Right kidney (tissue), 9 donors: ENCODE data around the gene MCTS1.
A peak's percentile ranks its signal among the peaks of the same experiment; 100 is the strongest.
"Not testable (repeated sequence)": the region's sequence is repeated elsewhere in the genome, so short reads cannot be mapped to it uniquely, and the experiment has no call there.

Experiments used
- DNase-seq: peaks from one replicate; pipeline ENCODE4 v3.0.0-alpha.2; 2016
- long read RNA-seq, 8 donors: transcript quantifications; one replicate each; lab custom pipeline, GENCODE V29; 2026

The MCTS1 gene
- long read RNA-seq, donor 1, transcript MCTS1-202 (6 exons, 1,018 nt): major isoform, 44 of 53 reads
- long read RNA-seq, donor 1, partial matches to known transcripts: 6 of 53 reads
- long read RNA-seq, donor 1, other reads (novel, unspliced or antisense): 0 of 53 reads
- long read RNA-seq, donor 2, transcript MCTS1-202 (6 exons, 1,018 nt): major isoform, 25 of 29 reads
- long read RNA-seq, donor 2, partial matches to known transcripts: 0 of 29 reads
- long read RNA-seq, donor 2, other reads (novel, unspliced or antisense): 0 of 29 reads
- long read RNA-seq, donor 3, transcript MCTS1-202 (6 exons, 1,018 nt): major isoform, 14 of 32 reads
- long read RNA-seq, donor 3, partial matches to known transcripts: 0 of 32 reads
- long read RNA-seq, donor 3, other reads (novel, unspliced or antisense): 18 of 32 reads
- long read RNA-seq, donor 4, transcript MCTS1-202 (6 exons, 1,018 nt): major isoform, 21 of 38 reads
- long read RNA-seq, donor 4, partial matches to known transcripts: 16 of 38 reads
- long read RNA-seq, donor 4, other reads (novel, unspliced or antisense): 0 of 38 reads
- long read RNA-seq, donor 5, transcript MCTS1-202 (6 exons, 1,018 nt): major isoform, 34 of 45 reads
- long read RNA-seq, donor 5, partial matches to known transcripts: 10 of 45 reads
- long read RNA-seq, donor 5, other reads (novel, unspliced or antisense): 0 of 45 reads
- long read RNA-seq, donor 6, transcript MCTS1-202 (6 exons, 1,018 nt): major isoform, 24 of 54 reads
- long read RNA-seq, donor 6, partial matches to known transcripts: 29 of 54 reads
- long read RNA-seq, donor 6, other reads (novel, unspliced or antisense): 0 of 54 reads
- long read RNA-seq, donor 7, transcript MCTS1-204 (2 exons, 398 nt): minor isoform, 9 of 48 reads
- long read RNA-seq, donor 7, transcript MCTS1-202 (6 exons, 1,018 nt): major isoform, 39 of 48 reads
- long read RNA-seq, donor 7, partial matches to known transcripts: 0 of 48 reads
- long read RNA-seq, donor 7, other reads (novel, unspliced or antisense): 0 of 48 reads
- long read RNA-seq, donor 8, transcript MCTS1-202 (6 exons, 1,018 nt): major isoform, 41 of 45 reads
- long read RNA-seq, donor 8, partial matches to known transcripts: 0 of 45 reads
- long read RNA-seq, donor 8, other reads (novel, unspliced or antisense): 0 of 45 reads

DNA sequence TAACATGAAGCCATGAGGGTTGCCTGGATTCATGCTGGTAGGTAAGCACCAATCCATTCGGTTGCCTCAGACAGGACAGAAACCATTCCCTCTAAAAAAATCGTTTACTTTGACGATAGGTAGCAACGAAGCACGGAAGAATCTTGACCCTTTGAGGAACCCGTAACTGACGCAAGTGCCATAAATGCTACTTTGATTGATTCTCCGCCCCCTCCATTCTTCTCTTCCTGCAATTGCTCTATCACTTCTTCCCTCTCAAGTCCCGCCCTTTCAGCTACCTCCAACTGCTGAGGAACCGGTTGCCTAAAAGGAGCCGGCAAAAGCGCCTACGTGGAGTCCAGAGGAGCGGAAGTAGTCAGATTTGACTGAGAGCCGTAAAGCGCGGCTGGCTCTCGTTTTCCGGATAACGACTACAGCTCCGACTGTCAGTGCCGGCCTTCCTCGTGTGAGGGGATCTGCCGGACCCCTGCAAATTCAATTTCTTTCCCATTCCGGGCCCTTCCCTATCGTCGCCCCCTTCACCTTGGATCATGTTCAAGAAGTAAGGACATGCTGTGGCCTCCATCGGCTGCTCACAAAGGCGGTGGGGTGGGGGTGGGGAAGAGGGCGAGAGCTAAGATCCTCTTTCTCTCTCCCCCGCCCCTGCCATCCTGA, at the start of gene MCTS1:
Gene MCTS1, plus strand, starts transcription at position 395 of the 654 bp plus-strand sequence. Its CDS starts 136 bp downstream, at position 531.
- DNase-seq: peak; percentile 70

DNA sequence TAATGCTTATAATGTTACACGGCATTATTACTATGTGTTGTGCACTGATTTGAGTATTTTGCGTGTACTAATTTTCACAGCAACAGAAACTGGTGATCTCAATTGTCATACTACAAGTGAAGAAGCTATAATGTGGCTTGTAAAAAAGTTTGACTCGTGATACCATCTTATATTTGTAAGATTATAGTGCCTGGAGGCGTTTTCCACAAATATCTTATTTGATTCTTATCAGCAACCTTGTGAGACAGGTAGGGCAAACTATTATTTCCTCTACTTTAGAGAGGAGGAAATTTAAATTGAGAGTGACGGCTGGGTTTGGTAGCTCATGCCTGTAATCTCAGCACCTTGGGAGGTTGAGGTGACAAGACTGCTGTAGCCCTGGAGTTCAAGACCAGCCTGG, 47.6 kb upstream of the MCTS1 start:
- DNase-seq: no peak

DNA sequence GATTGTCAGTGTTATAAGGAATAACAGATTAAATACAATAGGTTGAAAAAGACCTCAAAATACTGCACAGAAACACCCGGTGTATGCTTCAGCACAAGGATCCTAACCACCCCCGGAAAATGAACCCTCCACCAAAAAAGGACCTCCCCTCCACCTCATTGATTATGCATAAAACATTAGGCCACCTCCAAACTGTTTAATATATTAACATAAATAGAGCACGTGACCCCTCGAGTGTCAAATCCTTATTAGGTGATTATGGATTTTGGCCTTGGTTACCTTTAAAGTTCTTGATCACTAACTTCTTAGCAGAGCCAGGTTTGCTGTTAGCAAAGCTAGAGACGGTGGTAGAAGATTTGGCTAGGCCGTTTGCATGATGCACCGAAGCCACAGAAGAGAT, 44.1 kb upstream of the MCTS1 start:
- DNase-seq: no peak

DNA sequence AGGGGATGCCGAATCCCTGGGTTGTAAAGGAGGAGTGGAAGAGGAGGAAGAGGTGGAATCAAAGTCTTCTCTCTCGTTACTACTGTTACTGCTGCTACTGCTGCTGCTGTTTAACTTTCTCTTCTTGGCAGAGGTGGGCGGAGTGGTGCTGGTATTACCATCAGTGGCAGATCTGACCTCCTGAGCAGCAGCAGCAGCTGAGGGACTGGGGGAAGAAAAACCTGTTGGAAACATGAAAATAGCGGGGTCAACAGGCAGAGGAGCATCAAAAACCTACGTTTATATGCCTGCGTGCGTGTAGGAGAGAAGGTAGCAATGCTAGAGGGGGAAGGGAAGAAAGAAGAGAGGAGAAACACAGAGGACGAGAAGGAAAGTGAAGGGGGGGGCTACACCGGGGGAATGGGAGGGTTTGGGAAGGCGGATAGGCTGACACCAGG, 43.5 kb upstream of the MCTS1 start:
- no peak for DNase-seq

- DNase-seq: peak; percentile 78
These were observed 42.9 kb upstream of the MCTS1 start, which contains the start of gene CUL4B for GRCh38 chrX:120560842-120561633. TSS of gene CUL4B (minus strand) at chrX:120560962. CDS start at chrX:120560638, 324 bp downstream.

- DNase-seq: peak; percentile 57
These were observed 42.0 kb upstream of the MCTS1 start for GRCh38 chrX:120561634-120562568.

DNA sequence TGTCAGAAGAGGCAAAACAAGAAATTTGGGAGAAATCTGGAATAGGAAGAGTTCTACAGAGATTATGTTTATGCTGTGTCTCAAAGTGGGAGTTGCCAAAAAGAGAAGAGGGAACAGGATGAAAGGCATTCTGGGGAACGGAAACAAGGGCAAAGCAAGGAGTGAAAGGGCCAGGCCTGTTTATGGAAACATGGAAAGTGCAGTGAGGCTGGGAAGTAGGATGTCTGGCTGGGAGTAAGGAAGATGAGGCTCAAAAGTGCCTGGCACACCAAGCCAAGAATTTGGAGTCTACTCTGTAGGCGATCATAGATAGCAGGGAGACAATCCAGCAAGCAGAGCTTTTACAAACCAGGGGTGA, 41.4 kb upstream of the MCTS1 start:
- peak; percentile 11 for DNase-seq

DNA sequence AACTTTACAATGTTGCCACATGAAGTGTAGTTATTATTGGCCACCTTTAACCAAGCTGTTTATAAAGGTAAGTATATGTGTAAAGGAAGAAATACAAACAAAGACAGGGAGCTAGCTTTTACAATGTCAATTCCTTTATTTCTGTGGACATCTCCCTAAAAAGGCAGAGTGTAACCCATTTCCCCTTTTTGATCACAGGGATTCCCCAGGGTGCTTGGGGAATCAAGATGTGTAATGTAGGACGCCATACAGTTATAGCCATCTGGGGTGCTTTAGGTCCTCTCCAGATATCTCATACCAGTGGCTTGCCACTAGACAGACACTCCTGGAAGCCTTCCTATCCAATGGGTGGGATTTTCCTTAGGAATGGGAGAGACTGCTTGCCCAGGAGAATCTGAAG, 39.0 kb upstream of the MCTS1 start:
- DNase-seq: no peak

DNA sequence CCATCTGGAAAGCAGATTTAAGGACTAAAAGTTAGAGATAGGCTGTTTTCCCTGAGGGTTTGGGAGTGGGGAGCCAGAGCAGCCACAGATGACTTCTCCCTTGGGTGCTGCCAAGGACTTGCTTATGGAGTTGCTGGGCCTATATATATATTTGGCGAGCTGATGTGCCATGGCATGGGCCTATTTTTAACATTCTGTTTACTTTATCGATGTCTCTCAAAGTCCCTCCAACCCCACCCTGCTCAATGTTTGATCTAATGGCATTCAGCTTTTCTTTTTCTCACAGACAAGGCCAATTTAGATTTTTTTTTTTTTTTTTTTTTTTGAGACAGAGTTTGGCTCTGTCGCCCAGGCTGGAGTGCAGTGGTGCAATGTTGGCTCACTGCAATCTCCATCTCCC, 37.1 kb upstream of the MCTS1 start:
- DNase-seq: no peak

DNA sequence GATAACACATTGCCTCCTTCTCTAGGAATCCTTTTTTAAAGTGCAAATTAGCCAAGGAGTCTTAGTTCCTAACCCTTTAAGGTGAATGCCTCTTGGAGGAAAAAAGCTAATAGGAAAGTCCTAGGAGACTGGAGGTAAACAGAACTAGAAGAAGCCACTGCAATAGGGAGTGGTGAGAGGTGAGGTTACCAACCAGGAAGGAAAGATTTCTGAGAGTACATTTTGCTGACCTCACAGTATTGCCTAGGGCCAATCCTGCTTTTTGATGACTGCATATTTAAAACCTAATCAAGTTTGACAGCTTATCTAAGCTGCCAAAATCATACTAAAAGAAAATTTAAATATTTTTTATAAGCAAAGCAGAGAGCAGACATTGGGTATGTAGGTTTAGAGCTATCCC, 35.9 kb upstream of the MCTS1 start:
- DNase-seq: no peak

DNA sequence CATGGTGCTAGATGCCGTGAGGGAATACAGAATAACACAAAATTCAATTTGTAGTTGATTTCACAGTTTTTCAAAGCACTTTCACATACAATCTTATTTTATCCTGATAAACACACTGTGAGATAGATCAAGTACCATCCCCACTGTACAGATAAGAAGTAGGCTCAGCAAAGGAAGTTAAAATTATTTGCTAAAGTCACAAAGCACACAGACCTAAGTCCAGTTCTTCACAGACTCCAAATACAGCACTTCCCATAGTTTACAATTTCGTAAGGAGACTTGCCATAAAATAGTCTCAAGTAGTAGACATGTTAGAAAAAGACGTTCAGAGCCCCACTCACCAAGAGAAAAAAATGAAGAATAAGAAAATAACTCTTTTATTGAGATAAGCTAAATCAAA, 35.3 kb upstream of the MCTS1 start:
- DNase-seq: no peak

DNA sequence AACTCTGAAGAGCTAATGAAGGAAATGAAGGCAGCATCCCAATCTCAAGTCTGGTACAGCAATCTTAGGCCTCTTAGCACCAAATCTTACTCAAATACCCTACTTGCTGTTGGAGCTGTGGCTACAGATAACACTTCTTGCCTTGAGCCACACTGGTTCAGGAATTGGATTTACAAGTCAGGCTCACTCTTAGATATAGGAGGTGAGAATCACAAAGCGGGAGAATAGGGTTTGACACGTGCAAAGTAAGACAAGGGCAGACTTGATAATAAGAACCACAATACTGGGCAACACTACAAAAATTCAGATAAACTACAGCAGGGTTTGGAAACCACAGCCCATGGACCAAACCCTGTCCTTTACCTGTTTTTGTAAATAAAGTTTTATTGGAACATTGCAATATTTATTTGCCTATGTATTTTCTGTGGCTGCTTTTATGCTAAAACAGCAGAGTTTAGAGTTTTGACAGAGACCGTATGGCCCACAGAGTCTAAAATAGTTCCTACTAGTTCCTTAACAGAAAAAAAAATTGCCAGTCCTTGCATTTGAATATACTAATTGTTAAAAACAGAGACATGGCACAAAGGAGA, 33.8 kb upstream of the MCTS1 start:
- no peak for DNase-seq

- DNase-seq: not testable (repeated sequence)
These were observed 30.1 kb upstream of the MCTS1 start for GRCh38 chrX:120573806-120574205.

DNA sequence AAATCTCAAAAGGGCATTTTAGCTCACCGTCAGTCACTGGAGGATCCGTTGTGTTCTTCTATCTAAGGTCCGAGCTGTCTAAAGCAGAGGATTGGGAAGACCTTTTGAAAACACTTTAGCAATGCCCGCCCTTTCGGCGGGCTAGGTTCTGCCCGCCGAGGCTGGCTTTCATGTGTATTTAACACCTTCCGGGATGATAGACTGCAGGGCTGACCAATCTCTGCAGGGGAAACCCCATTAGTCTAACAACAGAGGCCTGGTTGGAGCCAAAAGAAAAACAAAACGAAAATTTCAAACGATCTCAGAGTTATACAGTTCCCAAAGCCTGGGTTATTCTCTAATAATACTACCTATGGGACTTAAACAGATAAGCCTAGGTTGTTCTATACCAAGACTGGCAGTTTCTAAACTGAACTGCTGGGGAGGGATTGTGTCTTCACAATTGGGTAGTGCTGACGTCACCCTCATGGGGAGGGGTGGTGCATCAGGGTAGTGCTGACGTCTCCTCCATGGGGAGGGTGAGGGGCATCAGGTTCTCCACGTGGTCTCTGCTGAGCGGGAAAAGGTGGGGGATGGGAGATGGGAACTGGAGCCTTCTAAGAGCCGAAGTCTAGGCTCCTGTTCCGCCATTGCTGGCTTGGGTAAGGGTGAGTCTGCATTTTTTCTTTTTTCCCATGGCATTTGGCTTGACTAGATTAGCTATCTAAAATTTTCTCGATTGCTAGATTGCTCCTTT, 28.4 kb upstream of the MCTS1 start:
- no peak for DNase-seq

GRCh38 chrX:120585702-120586101, 18.2 kb upstream of the MCTS1 start:
- DNase-seq: no peak

DNA sequence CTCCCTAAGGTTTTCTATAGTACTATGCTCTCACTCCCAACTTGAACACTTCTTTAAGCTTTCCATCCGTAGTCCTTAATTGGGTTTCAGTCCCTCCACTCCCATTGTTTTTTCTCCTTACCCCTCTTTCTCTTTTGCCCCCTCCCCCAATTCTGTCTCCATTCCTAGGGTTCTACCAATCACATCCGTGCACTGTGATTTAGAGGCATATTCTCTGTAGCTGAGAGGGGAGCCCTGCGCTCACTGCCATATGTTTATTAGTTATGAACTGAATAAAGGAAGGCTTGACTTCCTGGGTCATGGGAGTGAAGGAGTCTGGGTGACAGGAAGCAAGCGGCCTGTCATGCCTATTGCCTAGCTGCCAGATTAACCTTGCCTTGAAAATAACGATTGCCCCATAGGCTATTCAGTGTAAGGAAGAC, 471 bp downstream of the MCTS1 start:
- DNase-seq: no peak

- DNase-seq: no peak
These were observed 8.2 kb downstream of the MCTS1 start for GRCh38 chrX:120612086-120612485.

DNA sequence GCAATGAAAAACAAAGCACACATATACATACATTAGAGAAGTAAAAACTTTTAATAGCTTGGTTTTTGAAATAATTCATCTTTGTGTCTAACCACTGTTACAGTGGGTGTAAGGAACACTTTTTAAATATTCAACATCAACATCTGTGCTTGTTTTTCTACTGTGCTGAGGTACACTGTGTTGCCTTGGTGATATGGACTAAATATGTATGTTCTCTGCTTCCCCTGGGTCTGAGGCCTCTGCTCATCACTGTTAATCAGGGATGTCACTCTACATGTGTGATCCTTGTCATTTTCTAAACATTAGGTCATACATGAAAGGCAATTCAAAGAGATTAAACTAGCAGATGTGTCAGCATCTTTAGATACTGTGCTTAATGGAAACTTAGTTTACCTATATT, 10.9 kb downstream of the MCTS1 start:
- DNase-seq: no peak
